AG04450 (cell line): ENCODE measurements around the gene DPP4. TPM values are rescaled to one million over a fixed set of nuclear protein-coding genes. Genes with fewer than 3 reads are reported as not detected.

ENCODE experiments used
- CTCF ChIA-PET: fragments of 300-600, 350-600 bp; formaldehyde crosslinking; extraction: SDS; loops from one replicate; lab custom pipeline; 2022; ENCODE audit warnings: antibody characterized with exemption, inconsistent platforms; lab: Charles Lee
- POLR2A ChIA-PET: fragments of 350-600 bp; formaldehyde crosslinking; extraction: SDS; loops from one replicate; lab custom pipeline; 2021; ENCODE audit warnings: antibody characterized with exemption, inconsistent platforms; lab: Yijun Ruan, JAX
- DNase-seq: peaks from one replicate; pipeline ENCODE4 v3.0.0-alpha.2; 2011; ENCODE audit warnings: low read depth, low spot score
- H3K27ac ChIP-seq: one replicate; pipeline ENCODE4 v1.5.1; 2012; ENCODE audit warnings: low read depth, low read length, control low read depth
- H3K27me3 ChIP-seq: one replicate; pipeline ENCODE4 v1.6.0; 2012; ENCODE audit warnings: low read length; ENCODE audit not compliant: control insufficient read depth, insufficient read depth
- H3K4me3 ChIP-seq: 2 replicates; pipeline ENCODE4 v1.5.1; 2011; ENCODE audit warnings: mild to moderate bottlenecking, low read depth, low read length, control low read depth
- H3K9me3 ChIP-seq: 2 replicates; pipeline ENCODE4 v1.5.1; 2012; ENCODE audit warnings: low read length; ENCODE audit not compliant: control insufficient read depth, insufficient read depth
- CTCF ChIP-seq: IDR thresholded peaks from 2 replicates; pipeline ENCODE4 v1.5.1; 2011; ENCODE audit warnings: low read depth, low read length, control low read depth, inconsistent platforms
- polyA plus RNA-seq: library from polyadenylated mRNA; depleted of rRNA; stranded (reverse); fragments of >200 nt; gene quantifications from 2 replicates; pipeline ENCODE4 v1.2.3, GENCODE V29; 2011

Gene DPP4
- polyA plus RNA-seq, 1 experiment, result 61.0 TPM

DNA sequence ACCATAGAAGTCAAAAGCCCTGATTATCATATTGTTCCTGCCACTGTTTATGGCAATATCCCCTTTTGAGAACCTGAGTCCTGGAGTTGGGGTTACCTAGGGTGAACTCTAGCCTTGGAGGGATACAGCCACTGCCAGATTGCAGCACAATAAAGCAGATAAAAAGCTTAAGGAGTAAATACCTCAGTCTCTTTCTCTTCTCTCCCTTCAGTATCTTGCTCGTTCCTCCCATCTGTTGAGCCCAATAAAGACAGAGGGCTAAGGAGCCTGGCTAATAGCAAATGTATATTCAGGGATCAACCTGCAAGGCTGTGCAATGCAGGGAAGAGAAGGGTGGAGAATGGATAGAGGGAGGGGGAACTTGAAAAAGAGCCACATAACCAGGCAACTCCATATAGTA, 8.0 kb upstream of the DPP4 start:
- Histone ChIP-seq H3K27me3 (no peaks in the 10 kb centered on the region), H3K9me3 (peaks cover 14% of the 10 kb centered on the region), H3K27ac (no peak overlapping the region), H3K4me3 (no peak overlapping the region)
- ChIA-PET CTCF (no interaction called here), POLR2A (no interaction called here)
- DNase-seq, result no peak
- no peak for TF ChIP-seq CTCF

GRCh38 chr2:162079514-162079913, 5.5 kb upstream of the DPP4 start:
- no peak for TF ChIP-seq CTCF
- ChIA-PET CTCF (no interaction called here), POLR2A (no interaction called here)
- Histone ChIP-seq H3K4me3 (no peak overlapping the region), H3K9me3 (peaks cover 14% of the 10 kb centered on the region), H3K27ac (no peak overlapping the region), H3K27me3 (no peaks in the 10 kb centered on the region)
- no peak for DNase-seq

DNA sequence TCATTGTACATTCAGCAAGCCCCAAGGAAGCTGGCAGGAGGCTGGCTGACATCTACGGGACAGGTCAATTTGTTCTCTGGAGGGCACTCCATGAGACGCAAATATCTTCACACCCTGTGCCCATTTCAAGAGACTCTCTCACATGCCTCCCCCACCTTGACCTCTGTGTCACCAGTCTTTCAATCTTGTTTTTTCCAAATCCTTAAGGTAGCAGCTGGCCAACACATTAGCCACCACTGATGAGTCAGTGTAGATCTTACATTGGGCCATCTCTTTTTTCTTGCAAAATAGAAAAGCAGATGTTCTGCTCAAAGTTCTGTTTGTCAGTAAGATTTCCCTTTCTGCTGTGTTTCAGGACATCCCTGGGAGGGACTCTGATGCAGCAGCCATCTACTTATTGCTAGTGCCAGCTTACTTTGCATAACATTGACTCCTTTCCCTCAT, 1.7 kb upstream of the DPP4 start:
- H3K27ac ChIP-seq, result peak overlapping the region; percentile 52
- TF ChIP-seq CTCF, result no peak
- POLR2A ChIA-PET, result no interaction called here
- no peak for DNase-seq
- no peaks in the 10 kb centered on the region for H3K27me3 ChIP-seq
- H3K9me3 ChIP-seq, result peaks cover 14% of the 10 kb centered on the region
- CTCF ChIA-PET, result interaction anchor here (1.0 kb wide), 1 partner anchor 9 kb away, joined by 4 read pairs; no protein-coding TSS in a partner anchor
- H3K4me3 ChIP-seq, result no peak overlapping the region

DNA sequence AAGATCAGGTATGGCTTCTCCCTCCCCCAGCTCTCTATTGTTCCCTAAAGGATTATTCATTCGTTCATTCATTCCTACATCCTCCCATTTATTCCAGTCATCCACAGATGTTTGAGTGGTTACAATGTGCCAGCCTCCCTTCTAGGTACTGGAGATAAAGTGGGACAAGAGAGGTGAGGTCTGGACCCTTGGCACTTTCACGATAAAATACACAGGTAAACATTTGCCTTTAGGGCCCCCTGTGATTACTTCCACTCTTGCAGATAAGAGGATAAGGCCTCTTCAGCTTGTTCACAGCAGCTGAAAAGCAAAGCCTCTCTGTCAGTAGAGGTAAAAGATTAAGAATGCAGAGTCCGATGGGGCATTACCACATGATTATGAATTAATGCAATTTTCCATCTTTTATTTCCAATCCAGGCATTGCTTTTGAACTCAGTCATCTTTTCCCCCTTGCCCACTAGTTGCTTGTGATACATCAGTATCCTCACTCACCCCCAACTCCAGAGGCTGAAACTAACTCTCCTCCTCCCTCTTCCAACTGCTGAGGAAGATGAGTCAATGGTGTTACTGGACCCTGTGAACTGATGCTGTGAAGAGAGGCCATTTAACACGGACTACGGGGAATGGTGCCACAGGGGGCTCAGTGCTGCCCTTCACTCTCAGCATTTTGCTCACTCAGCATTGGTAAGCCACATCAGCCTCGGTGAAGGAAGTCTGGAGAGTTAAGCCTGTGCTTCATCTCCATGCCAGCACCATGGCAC, 1.1 kb upstream of the DPP4 start:
- ChIA-PET POLR2A (no interaction called here), CTCF (interaction anchor here (1.0 to 1.4 kb wide), 2 partner anchors 10 to 48 kb away, joined by 4 to 5 read pairs; no protein-coding TSS in a partner anchor)
- TF ChIP-seq CTCF, result no peak
- Histone ChIP-seq H3K4me3 (no peak overlapping the region; the same call in 1 of the 2 replicates), H3K27me3 (no peaks in the 10 kb centered on the region), H3K9me3 (peaks cover 14% of the 10 kb centered on the region), H3K27ac (peak overlapping the region; percentile 52)
- DNase-seq, result no peak

GRCh38 chr2:162074632-162074895, 549 bp upstream of the DPP4 start:
- Histone ChIP-seq H3K4me3 (peak overlapping the region; percentile 76), H3K27ac (no peak overlapping the region), H3K27me3 (no peaks in the 10 kb centered on the region), H3K9me3 (peaks cover 11% of the 10 kb centered on the region)
- ChIA-PET POLR2A (no interaction called here), CTCF (interaction anchor here (0.6 to 1.4 kb wide), 2 partner anchors 48 to 84 kb away, joined by 3 to 5 read pairs; no protein-coding TSS in a partner anchor)
- TF ChIP-seq CTCF, result no peak
- DNase-seq, result no peak
